Measurements from ENCODE around the gene GARIN5A. TPM values are rescaled to one million over a fixed set of nuclear protein-coding genes. Genes with fewer than 3 reads are reported as not detected.

GARIN5A gene
- total RNA-seq, 1 experiment from 2014 or later: 3.7 TPM

GRCh38 chr19:50516964-50517703 lies 40.5 kb upstream of the GARIN5A start:
- ChIA-PET POLR2A (ENCODE audit: unreplicated experiment) (no interaction called here), CTCF (no interaction called here)
- TF ChIP-seq CTCF (conservative IDR thresholded peaks at IDR 0.05) (no peak), EZH2 (IDR thresholded peaks at IDR 0.05; ENCODE audit: low read depth) (no peak)
- no peaks in the 10 kb centered on the region for H3K9me2 ChIP-seq (ENCODE audit: insufficient read depth)
- H2AFZ ChIP-seq: no peak overlapping the region
- H3K9me3 ChIP-seq (ENCODE audit: insufficient read depth, low read depth): no peaks in the 10 kb centered on the region; the same call in 1 of the 2 replicates
- BruUV-seq (replicated peaks): no TSS peak
- H3K27me3 ChIP-seq (ENCODE audit: insufficient read depth, low read depth): peaks cover 6% of the 10 kb centered on the region; the same call in 1 of the 2 replicates
- no peaks in the 10 kb centered on the region for H3K79me2 ChIP-seq (ENCODE audit: low read depth)
- no peak overlapping the region for H3K4me2 ChIP-seq
- no peak overlapping the region for H3K4me3 ChIP-seq
- H3K27ac ChIP-seq: no peak overlapping the region
- intact Hi-C loops (cut with micrococcal nuclease; ENCODE audit: unreplicated experiment): no loop called here
- H3K4me1 ChIP-seq (replicated peaks; ENCODE audit: insufficient read depth): peaks cover 3% of the 10 kb centered on the region
- DNase-seq: no peak
- no peaks in the 10 kb centered on the region for H3K36me3 ChIP-seq (ENCODE audit: low read depth)
- H3F3A ChIP-seq (ENCODE audit: insufficient read depth, low read depth): no peaks in the 10 kb centered on the region
- H4K20me1 ChIP-seq (ENCODE audit: insufficient read depth): no peaks in the 10 kb centered on the region

GRCh38 chr19:50516456-50516855 lies 39.8 kb upstream of the GARIN5A start:
- H3K4me3 ChIP-seq: no peak overlapping the region
- H3K4me2 ChIP-seq: no peak overlapping the region

GRCh38 chr19:50515168-50515561 lies 38.5 kb upstream of the GARIN5A start:
- Histone ChIP-seq H2AFZ (no peak overlapping the region), H3K4me2 (no peak overlapping the region), H3F3A (ENCODE audit: insufficient read depth, low read depth) (no peaks in the 10 kb centered on the region), H3K9me3 (ENCODE audit: insufficient read depth, low read depth) (no peaks in the 10 kb centered on the region; the same call in 1 of the 2 replicates), H3K36me3 (ENCODE audit: low read depth) (no peaks in the 10 kb centered on the region), H3K27ac (no peak overlapping the region), H3K4me1 (replicated peaks; ENCODE audit: insufficient read depth) (peaks cover 6% of the 10 kb centered on the region), H3K79me2 (ENCODE audit: low read depth) (no peaks in the 10 kb centered on the region), H3K4me3 (no peak overlapping the region), H4K20me1 (ENCODE audit: insufficient read depth) (no peaks in the 10 kb centered on the region), H3K27me3 (ENCODE audit: insufficient read depth, low read depth) (no peaks in the 10 kb centered on the region), H3K9me2 (ENCODE audit: insufficient read depth) (no peaks in the 10 kb centered on the region)
- intact Hi-C loops (cut with micrococcal nuclease; ENCODE audit: unreplicated experiment): no loop called here
- no peak for TF ChIP-seq EZH2 (IDR thresholded peaks at IDR 0.05; ENCODE audit: low read depth)
- TF ChIP-seq CTCF (conservative IDR thresholded peaks at IDR 0.05): no peak
- BruUV-seq (replicated peaks): no TSS peak
- ChIA-PET POLR2A (ENCODE audit: unreplicated experiment) (no interaction called here), CTCF (no interaction called here)
- no peak for DNase-seq

More at GRCh38 chr19:50516456-50516855, 39.8 kb upstream of the GARIN5A start:
- no TSS peak for BruUV-seq (replicated peaks)
- no peaks in the 10 kb centered on the region for H3K79me2 ChIP-seq (ENCODE audit: low read depth)
- H3K27ac ChIP-seq: no peak overlapping the region
- H3K36me3 ChIP-seq (ENCODE audit: low read depth): no peaks in the 10 kb centered on the region
- H2AFZ ChIP-seq: no peak overlapping the region
- intact Hi-C loops (cut with micrococcal nuclease; ENCODE audit: unreplicated experiment): no loop called here
- H3K9me3 ChIP-seq (ENCODE audit: insufficient read depth, low read depth): no peaks in the 10 kb centered on the region; the same call in 1 of the 2 replicates
- no peaks in the 10 kb centered on the region for H3K9me2 ChIP-seq (ENCODE audit: insufficient read depth)
- DNase-seq: no peak
- TF ChIP-seq EZH2 (IDR thresholded peaks at IDR 0.05; ENCODE audit: low read depth) (no peak), CTCF (conservative IDR thresholded peaks at IDR 0.05) (no peak)
- H3K4me1 ChIP-seq (replicated peaks; ENCODE audit: insufficient read depth): peaks cover 6% of the 10 kb centered on the region
- ChIA-PET CTCF (no interaction called here), POLR2A (ENCODE audit: unreplicated experiment) (interaction anchor here (0.5 to 0.6 kb wide), 3 partner anchors 288 to 1128 kb away, joined by 3 to 6 read pairs (median 4); partner anchors contain the start of gene KASH5)
- no peaks in the 10 kb centered on the region for H4K20me1 ChIP-seq (ENCODE audit: insufficient read depth)
- H3K27me3 ChIP-seq (ENCODE audit: insufficient read depth, low read depth): peaks cover 6% of the 10 kb centered on the region; the same call in 1 of the 2 replicates
- no peaks in the 10 kb centered on the region for H3F3A ChIP-seq (ENCODE audit: insufficient read depth, low read depth)

Measured in PC-9 (cell line).